HG03457 (cell line): ENCODE data around the gene TLNRD1.
A peak's percentile ranks its signal among the peaks of the same experiment; 100 is the strongest.

Experiments
- ATAC-seq: cut with Tn5 transposase; IDR thresholded peaks from one replicate; pipeline ENCODE4 v1.9.1; 2021; ENCODE audit warnings: moderate number of reproducible peaks; ENCODE audit not compliant: unreplicated experiment

TLNRD1 gene

DNA sequence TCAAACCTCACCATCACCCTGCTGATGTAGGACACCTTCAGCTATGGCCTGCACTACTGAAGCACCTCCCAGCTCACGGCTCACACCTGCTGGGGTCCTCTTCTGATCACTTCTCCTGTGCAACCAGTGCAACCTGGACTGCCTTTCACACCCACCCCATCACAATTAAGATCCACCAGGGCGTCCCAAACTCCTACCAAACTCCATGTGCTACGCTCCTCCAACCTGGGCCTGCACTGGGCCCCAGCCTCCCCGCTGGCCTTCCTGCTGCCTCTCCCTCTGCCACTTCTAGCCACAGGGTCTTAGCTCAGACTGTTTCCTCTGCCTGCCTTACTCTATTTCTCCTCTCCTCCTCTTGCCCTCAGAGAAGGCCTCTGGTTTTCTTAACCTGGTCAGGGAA is 23.9 kb upstream of the TLNRD1 start:
- no peak for ATAC-seq

DNA sequence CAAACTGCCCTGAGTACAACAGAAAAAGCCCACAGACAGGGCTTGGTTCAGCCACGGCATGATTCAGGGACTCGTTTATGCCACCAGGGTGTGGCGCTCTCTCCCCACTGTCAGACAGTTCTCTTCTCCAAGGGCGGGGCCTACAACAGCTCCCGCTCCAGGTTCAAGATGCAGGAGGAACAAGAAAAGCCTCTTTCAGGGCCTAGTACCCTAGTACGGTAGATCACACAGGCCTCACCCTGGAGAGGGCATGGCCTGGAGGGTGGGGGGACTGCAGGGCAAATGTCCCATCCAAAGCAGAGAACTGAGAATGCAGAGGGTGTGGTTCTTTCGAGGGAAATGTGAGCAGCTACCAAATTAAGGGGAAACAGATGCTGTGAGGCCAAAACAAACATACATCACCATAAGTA is 23.1 kb upstream of the TLNRD1 start:
- no peak for ATAC-seq

DNA sequence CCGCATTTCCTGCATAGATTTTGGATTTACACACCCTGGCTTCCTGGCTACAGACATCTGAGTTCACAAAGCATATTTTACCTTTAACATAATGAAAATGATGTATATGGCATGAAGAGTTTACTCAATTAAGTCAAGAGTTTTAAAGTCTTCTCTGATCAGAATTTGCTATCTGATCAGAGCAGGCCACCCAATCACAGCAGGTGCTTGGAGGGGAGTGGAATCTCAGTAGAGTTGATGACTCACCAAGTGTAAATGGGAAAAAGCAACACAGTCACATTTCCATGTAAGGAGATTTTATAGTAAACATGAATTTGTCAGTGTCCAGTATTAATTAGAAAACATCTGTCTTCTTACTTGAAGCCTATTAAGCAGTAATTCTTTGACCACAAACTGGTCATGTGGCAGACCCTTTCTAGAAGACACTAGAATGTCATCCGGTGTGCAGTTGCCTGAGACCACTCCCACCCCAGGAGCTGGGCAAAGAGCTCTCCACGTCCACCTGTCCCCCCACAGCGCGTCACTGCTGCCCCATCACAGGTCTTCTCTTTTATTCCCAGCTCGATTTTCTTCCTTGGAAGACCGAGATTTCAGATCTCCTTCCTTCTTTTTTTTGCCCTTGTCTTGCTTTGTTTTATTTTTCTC is 21.9 kb upstream of the TLNRD1 start:
- no peak for ATAC-seq

DNA sequence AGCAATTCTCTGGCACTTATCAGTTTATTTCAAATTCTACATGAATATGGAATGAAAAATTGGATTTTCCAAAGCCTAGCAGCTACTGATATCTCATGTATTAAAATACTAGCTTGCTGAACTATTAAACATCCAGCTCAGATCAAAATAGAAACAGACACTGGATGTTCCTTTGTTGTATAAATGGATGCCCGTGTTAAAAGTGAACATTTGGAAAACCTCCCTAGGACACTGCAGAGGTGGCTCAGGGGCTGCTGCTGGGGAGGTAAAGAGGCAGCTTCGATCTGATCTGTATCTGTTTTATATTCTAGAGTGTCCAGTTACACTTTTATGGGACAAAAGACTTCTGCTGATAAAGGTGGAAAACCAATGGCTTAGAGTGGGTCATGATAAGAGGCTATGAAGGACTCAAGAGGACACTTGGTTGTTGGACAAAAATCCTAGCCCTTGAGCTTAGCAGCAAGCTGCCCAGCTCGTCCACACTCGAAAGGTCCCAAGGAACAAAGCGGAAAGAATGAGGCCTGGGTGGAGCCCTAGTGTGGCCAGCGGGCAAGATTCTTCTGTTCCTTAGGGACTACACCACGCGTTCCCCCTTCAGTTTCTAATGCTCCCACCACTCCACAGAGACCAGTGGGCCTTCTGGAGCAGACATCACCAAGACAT is 21.1 kb upstream of the TLNRD1 start:
- no peak for ATAC-seq

DNA sequence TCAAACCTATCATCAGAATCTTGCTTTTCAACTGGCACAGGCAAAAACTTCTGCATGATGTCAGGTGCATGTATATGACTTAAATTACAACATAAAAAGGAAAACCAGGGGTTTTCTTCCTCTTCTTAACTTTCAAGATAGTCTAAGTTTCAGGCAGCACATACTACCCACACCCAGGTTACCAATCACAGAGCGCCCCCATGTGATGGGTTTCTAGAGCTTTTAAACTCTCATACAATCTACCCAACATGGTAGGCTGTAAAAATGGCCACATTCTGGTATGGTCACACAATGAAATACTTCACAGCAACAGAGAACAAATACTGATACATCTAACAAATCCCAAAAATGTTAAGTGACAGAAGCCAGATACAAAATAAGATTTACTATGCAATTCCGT is 18.5 kb upstream of the TLNRD1 start:
- ATAC-seq: no peak

DNA sequence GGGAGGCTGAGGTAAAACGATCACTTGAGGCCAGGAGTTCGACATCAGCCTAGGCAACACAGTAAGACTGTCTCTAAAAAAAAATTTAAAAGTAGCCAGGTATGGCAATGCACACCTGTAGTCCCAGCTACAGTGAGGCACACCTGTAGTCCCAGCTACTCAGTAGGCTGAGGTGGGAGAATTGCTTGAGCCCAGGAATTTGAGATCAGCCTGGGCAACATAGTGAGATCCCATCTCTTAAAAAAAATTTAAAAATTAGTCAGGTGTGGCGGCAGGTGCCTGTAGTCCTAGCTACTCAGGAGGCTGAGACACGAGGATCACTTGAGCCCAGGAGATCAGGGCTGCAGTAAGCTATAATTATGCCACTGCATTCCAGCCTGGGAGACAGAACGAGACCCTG is 17.9 kb upstream of the TLNRD1 start:
- ATAC-seq: no peak

DNA sequence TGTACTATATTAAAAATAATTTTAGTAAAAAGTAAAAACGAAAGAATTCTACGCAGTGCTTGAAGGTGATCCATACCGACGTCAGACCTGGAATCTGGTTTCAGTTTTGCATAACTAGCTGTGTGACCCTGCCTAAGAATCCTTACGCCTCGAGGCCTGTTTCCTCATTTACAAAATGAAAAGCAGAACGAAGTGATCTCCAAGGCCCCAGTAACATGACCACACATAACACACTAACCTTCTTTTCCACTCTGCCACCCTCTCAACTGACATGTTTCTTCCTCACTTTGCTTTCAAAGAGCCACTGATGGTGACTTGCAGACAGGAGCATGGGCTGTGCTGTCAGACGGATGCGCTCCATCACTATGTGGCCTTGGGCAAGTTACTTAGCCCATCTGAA is 15.9 kb upstream of the TLNRD1 start:
- ATAC-seq: no peak

DNA sequence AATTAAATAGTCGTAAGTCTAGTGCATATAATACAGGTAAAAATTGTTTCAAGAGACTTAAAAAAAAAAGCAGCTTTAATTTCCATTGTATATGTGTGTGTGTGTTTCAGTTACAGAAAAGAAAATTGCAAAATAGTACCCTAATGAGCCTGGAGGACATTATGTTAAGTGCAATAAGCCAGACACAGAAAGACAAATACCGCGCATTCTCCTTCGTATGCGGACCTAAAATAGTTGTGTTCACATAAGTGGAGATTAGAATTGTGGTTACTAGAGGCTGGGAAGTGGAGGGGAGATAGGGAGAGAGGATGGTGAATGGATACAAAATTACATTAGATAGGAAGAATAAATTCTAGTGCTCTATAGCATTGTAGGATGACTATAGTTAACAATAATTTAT is 14.7 kb upstream of the TLNRD1 start:
- ATAC-seq: no peak

DNA sequence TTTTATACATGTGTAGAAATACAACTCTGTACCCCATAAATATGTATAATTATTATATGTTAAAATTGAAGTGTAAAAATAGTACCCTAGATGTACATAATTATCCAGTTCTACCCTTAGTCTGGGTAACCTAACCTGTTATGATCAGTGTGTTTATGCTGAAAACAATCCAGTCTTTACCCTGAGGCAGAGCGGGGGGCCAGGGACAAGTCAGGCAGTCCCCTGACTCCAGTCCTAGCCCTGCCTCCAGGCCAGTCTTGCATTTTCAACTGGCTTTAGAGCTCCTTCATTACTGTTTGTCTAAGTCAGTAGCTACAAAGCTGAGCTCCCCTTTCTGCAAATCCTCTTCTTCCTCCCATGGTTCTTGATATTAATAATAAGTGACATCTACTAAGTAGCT is 14.2 kb upstream of the TLNRD1 start:
- no peak for ATAC-seq

DNA sequence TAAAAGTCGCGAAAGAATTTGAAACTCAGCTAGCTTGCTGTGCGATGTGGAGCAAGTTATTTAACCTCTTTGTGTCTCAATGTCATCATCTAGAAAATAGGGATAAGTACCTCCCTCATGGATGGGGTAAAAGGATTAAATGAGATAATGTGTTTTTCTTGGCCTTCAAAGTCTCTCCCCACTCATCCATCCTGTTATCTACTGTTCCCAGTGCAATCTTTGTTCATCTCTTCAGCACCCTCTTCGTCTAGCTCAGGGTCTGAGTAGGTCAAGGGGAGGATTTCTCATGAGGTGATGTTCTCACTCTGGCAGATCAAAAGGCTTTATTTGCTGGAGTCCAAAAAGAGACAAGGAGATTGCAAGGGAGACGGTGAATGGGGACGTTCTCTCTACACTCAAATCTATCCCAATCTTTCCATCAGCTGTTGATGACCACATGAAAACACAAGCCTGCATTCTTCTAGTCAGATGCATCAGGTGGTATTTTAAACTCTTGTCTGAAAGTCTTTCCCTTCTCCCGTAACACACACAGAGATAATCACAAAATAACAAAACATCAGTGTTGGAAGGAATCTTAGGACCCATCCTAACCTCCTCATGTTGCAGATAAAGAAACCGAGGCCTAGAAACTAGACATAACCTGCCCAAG is 12.5 kb upstream of the TLNRD1 start:
- no peak for ATAC-seq

DNA sequence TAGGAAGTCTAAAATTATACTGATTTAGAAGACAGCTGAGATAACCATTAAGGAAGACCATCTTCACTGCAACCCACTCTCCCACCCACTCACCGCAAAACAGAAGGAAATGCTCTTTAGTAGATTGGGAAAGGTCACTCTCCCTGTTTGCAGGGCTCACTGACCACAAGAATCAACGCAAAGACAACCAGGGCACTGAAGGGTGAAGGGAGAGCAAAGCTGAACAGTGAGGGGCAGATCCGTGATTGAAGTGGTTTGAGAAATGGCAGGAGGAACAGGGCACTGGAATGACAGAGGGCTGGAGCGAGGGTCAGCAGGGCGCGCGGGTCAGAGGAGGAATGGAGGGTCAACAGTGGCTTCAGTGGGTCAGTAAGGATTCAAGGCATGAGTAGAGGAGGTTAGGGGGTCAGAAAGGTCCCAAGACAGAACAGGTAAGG is 11.6 kb upstream of the TLNRD1 start:
- ATAC-seq: peak; percentile 2

DNA sequence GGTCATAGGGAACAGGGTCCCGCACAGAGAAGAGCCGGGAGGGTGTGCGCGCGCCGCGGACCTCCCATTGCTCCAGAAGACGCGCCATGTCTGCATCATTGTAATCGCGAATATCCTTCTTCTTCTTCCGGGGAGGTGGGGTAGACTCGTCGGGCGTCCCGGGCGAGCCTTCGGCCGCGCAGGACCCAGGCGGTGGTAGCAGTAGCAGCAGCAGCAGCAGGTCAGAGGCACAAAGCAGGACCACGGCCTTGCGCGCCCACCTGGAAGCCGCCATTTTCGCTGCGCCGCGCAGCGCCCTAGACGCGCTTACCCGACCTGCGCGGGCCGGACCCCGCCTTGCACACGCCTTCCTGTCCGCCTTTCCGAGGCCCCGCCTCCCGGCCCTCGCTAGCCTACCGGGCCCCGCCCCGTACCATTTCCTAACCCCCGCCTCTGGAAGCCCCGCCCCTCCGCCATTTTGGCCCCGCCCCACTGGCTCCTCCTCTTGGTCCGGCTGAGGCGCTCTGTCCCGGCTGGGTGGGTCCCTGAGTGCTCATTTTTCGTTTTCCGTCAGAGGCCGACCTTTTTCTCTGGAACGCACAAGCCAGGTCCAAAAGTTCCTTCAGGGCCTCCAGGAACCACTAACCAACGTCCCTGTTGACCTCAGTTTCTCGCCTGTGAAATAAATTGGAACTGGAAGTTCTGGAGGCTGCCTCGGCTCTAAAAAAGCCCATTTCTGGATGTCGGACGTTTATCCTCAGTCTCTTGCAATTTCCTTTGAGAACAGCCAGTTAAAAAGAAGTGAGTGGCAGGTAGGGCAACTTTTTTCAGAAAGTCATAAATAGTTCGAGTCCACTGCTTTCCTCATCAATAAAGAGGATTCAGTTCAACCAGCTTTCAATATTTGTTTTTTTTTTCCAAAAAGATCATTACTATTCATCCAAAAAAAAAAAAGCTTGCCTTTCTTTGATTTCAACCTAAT is 10.9 kb upstream of the TLNRD1 start, which contains the start of gene MESD:
Gene MESD, minus strand, starts transcription at position 302 of the 961 bp plus-strand sequence. Its CDS starts 28 bp downstream, at position 274.
- ATAC-seq: peak; percentile 89

DNA sequence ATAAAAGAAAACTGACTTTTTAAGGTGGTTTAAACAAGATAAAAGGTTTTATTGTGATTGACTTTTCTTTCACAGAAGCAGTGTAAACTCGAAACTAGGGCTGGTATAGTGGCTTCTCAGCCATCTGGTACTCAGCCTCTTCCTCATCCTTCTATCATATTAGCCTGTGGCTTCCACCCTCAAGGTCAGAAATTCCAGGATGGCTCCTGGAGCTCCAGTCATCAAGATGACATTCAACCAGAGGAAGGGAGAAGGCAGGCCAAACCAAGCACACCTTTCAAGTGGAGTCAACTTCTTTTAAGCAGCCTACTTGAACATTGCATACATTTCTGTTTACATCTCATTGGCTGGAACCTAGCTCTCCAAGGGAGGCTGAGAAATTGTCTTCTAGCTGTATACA is 9.8 kb upstream of the TLNRD1 start:
- ATAC-seq: no peak

DNA sequence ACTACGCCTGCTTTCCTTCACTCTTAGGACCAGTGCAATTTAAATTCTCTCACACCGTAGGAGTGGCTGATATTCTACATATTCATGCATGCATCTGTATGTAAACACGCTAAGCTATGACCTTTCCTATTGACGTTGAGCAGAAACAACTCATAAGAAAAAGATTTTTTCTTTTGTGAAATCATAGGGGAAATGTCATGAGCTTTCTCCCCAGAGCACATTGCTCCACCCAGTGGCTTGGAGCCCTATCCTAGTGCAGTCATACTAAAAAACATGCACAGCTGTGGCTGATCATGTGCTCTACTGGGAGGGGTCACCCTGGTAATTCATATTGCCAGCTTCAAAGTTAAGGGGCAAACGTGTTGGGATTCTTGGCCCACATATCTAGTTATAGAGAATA is 9.3 kb upstream of the TLNRD1 start:
- no peak for ATAC-seq

DNA sequence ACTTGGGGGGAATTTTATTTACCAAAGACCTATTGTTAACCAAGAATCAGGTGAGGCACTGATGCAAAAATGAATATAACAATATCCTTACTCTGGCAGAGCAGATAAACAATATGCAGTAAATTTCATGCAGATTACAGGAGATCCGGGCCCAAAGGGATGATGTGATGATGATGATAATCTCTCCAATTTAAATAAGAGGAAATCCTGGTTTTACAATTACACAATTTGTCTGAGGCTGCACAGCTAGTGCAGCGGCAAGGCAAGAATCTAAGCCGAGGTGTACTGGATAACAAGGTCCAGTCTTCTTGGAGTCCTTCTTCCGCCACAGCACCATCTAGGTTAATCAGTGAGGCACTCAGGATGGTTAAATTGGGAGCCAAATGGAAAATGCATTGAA is 8.7 kb upstream of the TLNRD1 start:
- ATAC-seq: no peak

DNA sequence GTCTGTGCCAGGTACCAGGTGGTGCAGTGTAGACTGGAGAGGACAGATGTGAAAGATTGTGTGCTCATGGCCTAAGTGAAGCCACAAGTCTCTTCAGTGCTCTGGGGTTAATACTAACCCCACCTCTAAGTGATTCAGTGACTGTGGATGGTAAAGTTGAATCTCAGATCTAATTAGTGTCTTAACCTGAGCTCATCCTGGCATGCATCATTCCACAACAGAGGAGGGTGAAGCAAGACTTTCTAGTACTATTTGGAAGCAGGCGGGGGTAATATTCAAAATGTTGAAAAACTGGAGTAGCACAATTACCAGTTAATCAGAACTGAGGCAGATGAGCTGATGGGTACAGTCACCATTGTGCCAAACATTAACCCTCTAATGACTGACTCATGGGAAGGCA is 8.3 kb upstream of the TLNRD1 start:
- no peak for ATAC-seq

DNA sequence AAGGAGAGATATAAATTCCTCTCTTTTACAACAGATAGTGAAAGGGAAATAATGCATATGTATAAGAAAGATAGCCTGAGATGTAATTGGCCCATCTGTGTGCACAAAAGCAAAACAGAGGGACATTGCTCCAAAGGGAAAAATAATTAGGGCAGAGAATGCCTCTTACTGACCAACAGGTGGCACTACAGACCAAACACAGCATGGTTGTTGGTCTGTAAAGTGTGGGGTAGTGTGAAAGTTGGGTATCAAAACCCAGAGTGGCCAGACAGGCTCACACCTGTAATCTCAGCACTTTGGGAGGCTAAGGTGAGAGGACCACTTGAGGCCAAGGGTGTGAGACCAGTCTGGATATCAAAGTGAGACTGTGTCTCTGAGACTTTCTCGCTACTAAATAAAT is 4.5 kb upstream of the TLNRD1 start:
- no peak for ATAC-seq

DNA sequence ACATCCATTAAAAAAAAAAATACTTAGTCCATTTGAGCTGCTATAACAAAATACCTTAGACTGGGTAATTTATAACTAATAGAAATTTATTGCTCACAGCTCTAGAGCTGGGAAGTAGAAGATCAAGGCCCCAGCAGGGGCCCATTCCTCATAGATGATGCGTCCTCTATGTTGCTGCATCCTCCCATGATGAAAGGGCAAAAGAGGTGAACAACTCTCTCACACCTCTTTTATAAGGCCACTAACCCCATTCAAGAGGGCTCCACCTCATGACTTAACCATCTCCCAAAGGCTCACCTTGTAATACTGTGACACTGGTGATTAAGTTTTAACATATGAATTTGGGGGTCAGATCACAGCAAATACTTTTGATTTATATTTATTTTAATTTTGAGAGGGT is 3.0 kb upstream of the TLNRD1 start:
- ATAC-seq: no peak

DNA sequence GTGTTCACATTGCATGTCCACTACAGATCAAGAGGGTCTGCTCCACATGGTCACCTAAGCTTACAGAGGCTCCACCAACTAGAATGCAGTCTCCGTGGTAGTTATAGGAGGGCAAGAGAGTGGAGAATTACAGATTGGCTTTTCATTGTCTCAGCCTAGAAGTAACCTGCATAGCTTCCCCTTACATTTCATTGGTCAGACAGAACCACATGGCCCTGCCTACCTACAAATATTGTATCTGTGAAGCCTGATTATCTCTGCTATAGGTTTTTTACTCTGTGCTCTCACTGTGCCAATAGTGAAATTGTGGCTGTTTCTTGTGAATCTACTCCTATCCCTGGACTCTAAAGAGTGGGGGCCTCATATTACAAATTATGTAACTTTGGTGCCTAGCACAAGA is 2.5 kb upstream of the TLNRD1 start:
- ATAC-seq: no peak

DNA sequence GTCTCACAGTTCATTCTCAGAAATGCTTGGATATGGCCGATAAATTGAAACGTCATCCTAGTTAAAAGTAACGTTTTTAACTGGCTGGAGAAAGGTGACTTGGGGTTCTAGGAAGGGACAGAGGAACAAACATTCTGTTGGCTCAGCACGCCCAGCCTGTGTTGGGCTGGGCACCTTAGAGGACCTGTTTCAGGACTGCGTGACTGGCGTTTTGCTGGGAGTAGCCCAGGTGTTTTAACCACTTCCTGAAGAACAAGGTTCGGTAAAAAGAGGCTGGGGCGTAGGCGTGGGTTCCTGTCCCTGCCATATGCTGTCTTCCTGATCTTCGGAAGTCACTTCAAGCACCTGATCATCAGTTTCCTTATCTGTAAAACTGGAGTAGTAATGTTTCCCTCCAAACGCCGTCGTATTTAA is 1.1 kb upstream of the TLNRD1 start:
- ATAC-seq: no peak

DNA sequence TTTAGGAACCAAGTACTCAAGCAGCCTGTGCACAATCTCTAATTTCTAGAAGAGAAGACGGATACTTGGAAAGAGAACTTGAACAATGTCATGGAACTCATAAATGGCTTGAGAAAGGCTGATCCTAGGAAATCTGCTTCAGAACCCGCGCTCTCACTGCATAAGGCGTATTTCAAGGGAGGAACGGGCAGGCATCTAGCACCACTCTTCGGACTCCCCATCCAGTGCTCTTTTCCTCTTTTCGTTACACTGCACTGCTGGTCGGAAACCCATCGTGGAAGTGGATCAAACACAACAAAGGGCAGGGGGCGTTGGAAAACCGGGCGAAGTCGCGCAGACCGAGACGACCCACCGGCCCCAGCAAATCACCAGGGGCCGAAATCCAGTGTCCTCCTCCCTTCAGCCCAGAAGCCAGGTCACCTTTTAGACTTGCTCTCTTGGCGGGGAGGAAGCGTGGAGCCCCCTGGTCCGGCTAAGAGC is 539 bp upstream of the TLNRD1 start:
- no peak for ATAC-seq
